H9 (cell line): ENCODE measurements around the gene BIVM. TPM values are rescaled to one million over a fixed set of nuclear protein-coding genes. Genes with fewer than 3 reads are reported as not detected.

Experiments used
- DNase-seq: peaks from one replicate; pipeline ENCODE4 v3.0.0-alpha.2; 2017
- H2AFZ ChIP-seq: one replicate; pipeline ENCODE4 v1.6.1; 2013; ENCODE audit warnings: mild to moderate bottlenecking, low read length, control low read depth, moderate library complexity
- H2AK5ac ChIP-seq: 2 replicates; pipeline ENCODE4 v1.6.1; 2013; ENCODE audit warnings: low read length, control low read depth, mixed read lengths; ENCODE audit not compliant: insufficient read length
- H2BK120ac ChIP-seq: one replicate; pipeline ENCODE4 v1.6.1; 2013; ENCODE audit warnings: low read depth, mild to moderate bottlenecking, low read length, control low read depth, inconsistent platforms; ENCODE audit not compliant: poor library complexity, severe bottlenecking
- H2BK12ac ChIP-seq: 2 replicates; pipeline ENCODE4 v1.6.1; 2013; ENCODE audit warnings: low read length, control low read depth, mixed read lengths, low read depth; ENCODE audit not compliant: insufficient read length
- H2BK15ac ChIP-seq: 2 replicates; pipeline ENCODE4 v1.6.1; 2013; ENCODE audit warnings: low read depth, low read length, control low read depth
- H2BK20ac ChIP-seq: one replicate; pipeline ENCODE4 v1.6.1; 2013; ENCODE audit warnings: low read depth, mild to moderate bottlenecking, low read length, control low read depth, inconsistent platforms; ENCODE audit not compliant: poor library complexity, severe bottlenecking
- H2BK5ac ChIP-seq: 2 replicates; pipeline ENCODE4 v1.6.1; 2013; ENCODE audit warnings: low read length, control low read depth, mixed read lengths; ENCODE audit not compliant: insufficient read length
- H3K14ac ChIP-seq: 2 replicates; pipeline ENCODE4 v1.6.1; 2013; ENCODE audit warnings: low read length, control low read depth; ENCODE audit not compliant: insufficient read depth
- H3K18ac ChIP-seq: 2 replicates; pipeline ENCODE4 v1.6.1; 2013; ENCODE audit warnings: low read depth, mild to moderate bottlenecking, mixed read lengths, low read length, control low read depth; ENCODE audit not compliant: insufficient read length
- H3K23ac ChIP-seq: 2 replicates; pipeline ENCODE4 v1.6.1; 2013; ENCODE audit warnings: low read length, control low read depth, mixed read lengths, low read depth; ENCODE audit not compliant: insufficient read length
- H3K23me2 ChIP-seq: 2 replicates; pipeline ENCODE4 v1.6.1; 2013; ENCODE audit warnings: low read depth, mild to moderate bottlenecking, mixed read lengths, low read length, control low read depth; ENCODE audit not compliant: insufficient read length, poor library complexity, severe bottlenecking
- H3K27ac ChIP-seq: 2 replicates; pipeline ENCODE4 v1.5.1; 2013; ENCODE audit warnings: low read length, control low read depth, mixed read lengths, low read depth; ENCODE audit not compliant: insufficient read length
- H3K27me3 ChIP-seq: 2 replicates; pipeline ENCODE4 v1.6.1; 2013; ENCODE audit warnings: low read length, control low read depth, inconsistent platforms; ENCODE audit not compliant: insufficient read depth
- H3K4ac ChIP-seq: 2 replicates; pipeline ENCODE4 v1.6.1; 2013; ENCODE audit warnings: low read depth, mild to moderate bottlenecking, control low read depth, inconsistent platforms, low read length, moderate library complexity
- H3K4me1 ChIP-seq: 2 replicates; pipeline ENCODE4 v1.6.1; 2013; ENCODE audit warnings: low read length, control low read depth, inconsistent platforms; ENCODE audit not compliant: insufficient read depth
- H3K4me2 ChIP-seq: 2 replicates; pipeline ENCODE4 v1.6.1; 2013; ENCODE audit warnings: low read length, control low read depth, mixed read lengths; ENCODE audit not compliant: insufficient read length, insufficient read depth
- H3K56ac ChIP-seq: 2 replicates; pipeline ENCODE4 v1.6.1; 2013; ENCODE audit warnings: low read depth, mild to moderate bottlenecking, mixed read lengths, low read length, control low read depth; ENCODE audit not compliant: insufficient read length
- H3K79me1 ChIP-seq: 2 replicates; pipeline ENCODE4 v1.6.1; 2013; ENCODE audit warnings: low read depth, mild to moderate bottlenecking, moderate library complexity, low read length, control low read depth, inconsistent platforms; ENCODE audit not compliant: insufficient read depth, poor library complexity, severe bottlenecking
- H3K79me2 ChIP-seq: 2 replicates; pipeline ENCODE4 v1.6.1; 2013; ENCODE audit warnings: low read length, control low read depth, inconsistent platforms; ENCODE audit not compliant: insufficient read depth
- H3K9ac ChIP-seq: 2 replicates; pipeline ENCODE4 v1.6.1; 2013; ENCODE audit warnings: low read length, control low read depth, mixed read lengths; ENCODE audit not compliant: insufficient read length; ENCODE audit errors: extremely low read depth
- H3K9me3 ChIP-seq: one replicate; pipeline ENCODE4 v1.6.1; 2013; ENCODE audit warnings: low read depth, low read length, inconsistent platforms; ENCODE audit not compliant: control insufficient read depth
- H3T11ph ChIP-seq: one replicate; pipeline ENCODE4 v1.6.1; 2013; ENCODE audit warnings: mild to moderate bottlenecking, low read length, control low read depth, inconsistent platforms
- H4K20me1 ChIP-seq: one replicate; pipeline ENCODE4 v1.6.1; 2013; ENCODE audit not compliant: control insufficient read depth, insufficient read length, insufficient read depth
- H4K5ac ChIP-seq: 2 replicates; pipeline ENCODE4 v1.6.1; 2013; ENCODE audit warnings: low read depth, mild to moderate bottlenecking, mixed read lengths, low read length, control low read depth; ENCODE audit not compliant: insufficient read length
- H4K8ac ChIP-seq: replicated peaks from 2 replicates; pipeline ENCODE4 v1.6.1; 2013; ENCODE audit warnings: low read length, control low read depth, mixed read lengths, low read depth; ENCODE audit not compliant: insufficient read length
- H4K91ac ChIP-seq: 2 replicates; pipeline ENCODE4 v1.6.1; 2013; ENCODE audit warnings: low read depth, mild to moderate bottlenecking, moderate library complexity, mixed read lengths, low read length, control low read depth; ENCODE audit not compliant: insufficient read length
- H3K27ac Mint-ChIP-seq, 3 experiments: 2 replicates in 2 of 3; 3 replicates in 1 of 3; pipeline ENCODE4 v1.8.0; 2020 to 2021; ENCODE audit warnings: mixed read lengths in 3 of 3, mild to moderate bottlenecking in 1 of 3, moderate library complexity in 1 of 3
- H3K27me3 Mint-ChIP-seq: 2 replicates; pipeline ENCODE4 v1.8.0; 2021; ENCODE audit warnings: low read depth, mild to moderate bottlenecking, moderate library complexity, mixed read lengths
- H3K36me3 Mint-ChIP-seq, 3 experiments: 2 replicates in 2 of 3; 3 replicates in 1 of 3; pipeline ENCODE4 v1.8.0; 2020 to 2021; ENCODE audit warnings: low read depth in 3 of 3, mixed read lengths in 3 of 3; ENCODE audit not compliant: insufficient read depth in 1 of 3
- H3K4me1 Mint-ChIP-seq, 2 experiments: 2 replicates each; pipeline ENCODE4 v1.8.0; 2020; ENCODE audit warnings: mixed read lengths in 2 of 2
- H3K4me3 Mint-ChIP-seq, 2 experiments: 2 replicates in 1 of 2; 3 replicates in 1 of 2; pipeline ENCODE4 v1.8.0; 2020 to 2021; ENCODE audit warnings: mild to moderate bottlenecking in 2 of 2, mixed read lengths in 2 of 2, moderate library complexity in 1 of 2
- H3K9me3 Mint-ChIP-seq, 2 experiments: 2 replicates in 1 of 2; 3 replicates in 1 of 2; pipeline ENCODE4 v1.8.0; 2020; ENCODE audit warnings: mild to moderate bottlenecking in 2 of 2, mixed read lengths in 2 of 2, moderate library complexity in 1 of 2
- WGBS: extraction: QIAGEN DNeasy Blood & Tissue Kit; methylation state at CpG from one replicate; pipeline ENCODE4 v1.1.7; 2013; ENCODE audit warnings: missing lambda C conversion rate, low lambda C conversion rate, mixed read lengths; ENCODE audit not compliant: insufficient read length; ENCODE audit errors: extremely low coverage; 5-methylcytosine and 5-hydroxymethylcytosine counted together
- total RNA-seq: library from RNA; stranded (reverse); gene quantifications from 2 replicates; pipeline ENCODE4 v1.2.1, GENCODE V29; 2021
- TF ChIP-seq, protein P1 (sequence below): fragments of 200-600 bp; sonication (generic); conservative IDR thresholded peaks from 3 replicates; pipeline ENCODE4 v1.8.0; 2021; ENCODE audit warnings: antibody characterized with exemption, mild to moderate bottlenecking

BIVM gene
- total RNA-seq, 1 experiment from 2014 or later = 9.0 TPM

DNA sequence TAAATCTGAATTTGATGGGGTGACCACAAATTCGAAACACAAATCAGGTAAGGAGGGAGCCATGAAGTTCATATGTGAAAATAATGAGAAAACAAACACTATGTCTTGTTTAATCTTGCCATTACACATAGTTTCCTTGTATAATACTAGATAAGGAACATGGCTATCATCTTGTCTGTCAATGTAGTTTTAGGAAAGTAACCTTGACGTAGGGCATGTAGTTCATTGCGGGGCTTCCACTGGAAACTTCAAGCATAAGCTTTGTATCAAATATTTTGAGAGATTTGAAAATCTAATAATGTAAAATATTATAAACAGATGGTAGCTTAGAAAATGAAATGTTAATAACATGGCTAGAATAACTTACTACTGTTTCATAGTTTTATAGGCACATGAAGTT lies 8.8 kb downstream of the BIVM start:
- Histone ChIP-seq H3K27me3 (no peaks in the 10 kb centered on the region), H3K27ac (no peak overlapping the region), H3K23ac (no peak overlapping the region), H4K91ac (no peak overlapping the region), H3K23me2 (no peaks in the 10 kb centered on the region), H3K56ac (no peak overlapping the region), H2BK12ac (no peak overlapping the region), H2BK20ac (no peak overlapping the region), H2BK5ac (no peak overlapping the region), H3K4me2 (no peak overlapping the region), H2BK15ac (no peak overlapping the region), H3K79me2 (no peaks in the 10 kb centered on the region; the same call in 1 of the 2 replicates), H3K9ac (no peak overlapping the region), H3K4ac (no peak overlapping the region), H4K5ac (no peak overlapping the region), H3K18ac (no peak overlapping the region), H3K9me3 (no peaks in the 10 kb centered on the region), H2AFZ (no peak overlapping the region), H4K20me1 (no peaks in the 10 kb centered on the region), H4K8ac (no peak overlapping the region), H2BK120ac (no peak overlapping the region), H3T11ph (no peak overlapping the region), H3K14ac (no peak overlapping the region), H3K4me1 (no peaks in the 10 kb centered on the region; the same call in 1 of the 2 replicates), H3K79me1 (no peaks in the 10 kb centered on the region), H2AK5ac (no peak overlapping the region)
- H3K9me3 Mint-ChIP-seq = peaks cover 3 to 9% of the 10 kb centered on the region in 2 experiments; a peak in 4 of 5 replicates
- no peak for DNase-seq
- no CpG with 5 or more reads among the region's 3 CpGs for WGBS
- peaks cover 4 to 9% (median 7%) of the 10 kb centered on the region in 3 experiments; a peak in 6 of 7 replicates for H3K36me3 Mint-ChIP-seq
- H3K27ac Mint-ChIP-seq = no peak overlapping the region
- H3K4me1 Mint-ChIP-seq = peaks cover 0 to 3% of the 10 kb centered on the region in 2 experiments; a peak in 2 of 4 replicates
- no peaks in the 10 kb centered on the region for H3K27me3 Mint-ChIP-seq
- no peak overlapping the region for H3K4me3 Mint-ChIP-seq
- TF ChIP-seq, protein P1, sequence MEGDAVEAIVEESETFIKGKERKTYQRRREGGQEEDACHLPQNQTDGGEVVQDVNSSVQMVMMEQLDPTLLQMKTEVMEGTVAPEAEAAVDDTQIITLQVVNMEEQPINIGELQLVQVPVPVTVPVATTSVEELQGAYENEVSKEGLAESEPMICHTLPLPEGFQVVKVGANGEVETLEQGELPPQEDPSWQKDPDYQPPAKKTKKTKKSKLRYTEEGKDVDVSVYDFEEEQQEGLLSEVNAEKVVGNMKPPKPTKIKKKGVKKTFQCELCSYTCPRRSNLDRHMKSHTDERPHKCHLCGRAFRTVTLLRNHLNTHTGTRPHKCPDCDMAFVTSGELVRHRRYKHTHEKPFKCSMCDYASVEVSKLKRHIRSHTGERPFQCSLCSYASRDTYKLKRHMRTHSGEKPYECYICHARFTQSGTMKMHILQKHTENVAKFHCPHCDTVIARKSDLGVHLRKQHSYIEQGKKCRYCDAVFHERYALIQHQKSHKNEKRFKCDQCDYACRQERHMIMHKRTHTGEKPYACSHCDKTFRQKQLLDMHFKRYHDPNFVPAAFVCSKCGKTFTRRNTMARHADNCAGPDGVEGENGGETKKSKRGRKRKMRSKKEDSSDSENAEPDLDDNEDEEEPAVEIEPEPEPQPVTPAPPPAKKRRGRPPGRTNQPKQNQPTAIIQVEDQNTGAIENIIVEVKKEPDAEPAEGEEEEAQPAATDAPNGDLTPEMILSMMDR = no peak
